ENCODE measurements around the gene ZFP1.

DNA sequence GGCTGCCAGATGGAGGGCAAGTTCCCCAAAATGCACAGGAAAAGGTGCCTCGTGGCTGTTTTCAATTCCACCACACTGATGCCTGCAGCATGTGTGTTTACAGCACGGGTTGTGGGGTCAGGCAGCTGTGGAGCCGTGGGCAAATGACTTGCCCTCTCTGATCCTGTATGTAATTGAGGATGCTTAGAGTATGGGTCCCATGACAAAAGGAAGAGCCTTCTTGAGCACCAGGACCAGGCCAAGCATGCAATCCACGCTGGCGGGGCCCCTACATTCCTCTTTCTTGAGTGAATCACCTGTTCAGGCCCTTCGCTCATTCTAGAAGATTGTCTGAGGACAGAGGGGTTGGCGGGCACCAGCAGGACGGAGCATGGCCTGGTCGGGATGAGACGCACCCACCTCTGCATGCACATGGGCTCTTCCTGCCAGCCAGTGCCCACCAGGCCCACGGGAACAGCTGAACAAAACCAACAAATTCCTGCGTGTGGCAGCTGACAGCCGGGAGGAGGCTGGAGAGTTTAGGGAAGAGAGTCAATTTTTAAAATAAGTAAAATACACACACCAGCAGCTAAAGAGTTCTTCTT, 60.0 kb downstream of the ZFP1 start:
- no peak for TF ChIP-seq EZH2 (IDR thresholded peaks at IDR 0.05)
- TF ChIP-seq POLR2AphosphoS5 (IDR thresholded peaks at IDR 0.05; ENCODE audit: borderline replicate concordance, low read depth, low read length), result no peak
- no peak for TF ChIP-seq FOXP2 (optimal IDR thresholded peaks at IDR 0.05; ENCODE audit: control extremely low read depth, extremely low read length, insufficient read depth)
